ENCODE data around the gene CHFR.

DNA sequence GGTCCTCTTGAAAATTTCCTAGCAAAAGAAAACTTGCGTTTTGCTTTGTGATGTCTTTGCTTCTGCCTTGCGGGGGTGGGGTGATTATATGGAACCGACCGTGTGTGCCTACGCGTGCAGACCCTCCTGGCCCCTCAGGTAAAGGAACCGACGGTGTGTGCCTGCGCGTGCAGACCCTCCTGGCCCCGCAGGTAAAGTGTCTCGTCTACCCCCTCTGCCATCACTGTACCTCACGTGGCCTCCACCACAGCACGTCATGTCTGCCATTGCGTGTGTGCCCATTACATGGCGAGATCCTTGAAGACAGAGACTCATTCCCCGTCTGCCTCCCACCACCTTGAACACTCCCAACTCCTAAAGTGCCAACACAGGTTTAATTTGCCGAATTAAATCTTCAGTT lies 62.3 kb downstream of the CHFR start:
- TF ChIP-seq, protein P1, sequence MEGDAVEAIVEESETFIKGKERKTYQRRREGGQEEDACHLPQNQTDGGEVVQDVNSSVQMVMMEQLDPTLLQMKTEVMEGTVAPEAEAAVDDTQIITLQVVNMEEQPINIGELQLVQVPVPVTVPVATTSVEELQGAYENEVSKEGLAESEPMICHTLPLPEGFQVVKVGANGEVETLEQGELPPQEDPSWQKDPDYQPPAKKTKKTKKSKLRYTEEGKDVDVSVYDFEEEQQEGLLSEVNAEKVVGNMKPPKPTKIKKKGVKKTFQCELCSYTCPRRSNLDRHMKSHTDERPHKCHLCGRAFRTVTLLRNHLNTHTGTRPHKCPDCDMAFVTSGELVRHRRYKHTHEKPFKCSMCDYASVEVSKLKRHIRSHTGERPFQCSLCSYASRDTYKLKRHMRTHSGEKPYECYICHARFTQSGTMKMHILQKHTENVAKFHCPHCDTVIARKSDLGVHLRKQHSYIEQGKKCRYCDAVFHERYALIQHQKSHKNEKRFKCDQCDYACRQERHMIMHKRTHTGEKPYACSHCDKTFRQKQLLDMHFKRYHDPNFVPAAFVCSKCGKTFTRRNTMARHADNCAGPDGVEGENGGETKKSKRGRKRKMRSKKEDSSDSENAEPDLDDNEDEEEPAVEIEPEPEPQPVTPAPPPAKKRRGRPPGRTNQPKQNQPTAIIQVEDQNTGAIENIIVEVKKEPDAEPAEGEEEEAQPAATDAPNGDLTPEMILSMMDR (IDR thresholded peaks at IDR 0.05), result no peak
- TF ChIP-seq POLR2AphosphoS5 (IDR thresholded peaks at IDR 0.05) (no peak), EP300 (IDR thresholded peaks at IDR 0.05) (no peak), POLR2A (IDR thresholded peaks at IDR 0.05) (no peak)
